SK-N-SH (cell line): ENCODE data around the gene SIRPB2. TPM values are rescaled to one million over a fixed set of nuclear protein-coding genes. Genes with fewer than 3 reads are reported as not detected.

Source experiments
- CTCF ChIA-PET: fragments of 300-600, 350-600 bp; formaldehyde crosslinking; extraction: SDS; loops from one replicate; lab custom pipeline; 2021; lab: Yijun Ruan, JAX
- POLR2A ChIA-PET: fragments of 350-600 bp; sonication (Branson Sonifier 250); formaldehyde crosslinking; extraction: SDS; loops from one replicate; lab custom pipeline; 2020; ENCODE audit warnings: antibody characterized with exemption, inconsistent platforms; lab: Yijun Ruan, JAX
- DNase-seq: peaks from one replicate; pipeline ENCODE4 v3.0.0; 2012
- H2AFZ ChIP-seq: fragments of 200-600 bp; sonication (generic); 2 replicates; pipeline ENCODE4 v1.8.1; 2016; ENCODE audit warnings: antibody characterized with exemption, mild to moderate bottlenecking, low read depth
- H3F3A ChIP-seq: fragments of 200-600 bp; sonication (generic); replicated peaks from 2 replicates; pipeline ENCODE3; 2016; ENCODE audit warnings: antibody characterized with exemption, mild to moderate bottlenecking; ENCODE audit not compliant: insufficient read depth
- H3K27ac ChIP-seq, 2 experiments: fragments of 200-500 bp in 1 of 2; fragments of 200-600 bp in 1 of 2; sonication (Bioruptor generic) in 1 of 2; sonication (generic), shearing (Covaris generic) in 1 of 2; 2 replicates each; pipeline versions ENCODE4 v1.5.1 to v1.6.1; 2014 to 2016; ENCODE audit warnings: low read depth in 2 of 2, inconsistent platforms in 1 of 2, low read length in 1 of 2, mild to moderate bottlenecking in 1 of 2, mixed read lengths in 1 of 2
- H3K27me3 ChIP-seq: fragments of 200-600 bp; sonication (generic), shearing (Covaris generic); 2 replicates; pipeline ENCODE4 v1.6.1; 2016; ENCODE audit warnings: mixed run types; ENCODE audit not compliant: insufficient read depth
- H3K36me3 ChIP-seq, 2 experiments: fragments of 200-500 bp in 1 of 2; fragments of 200-600 bp in 1 of 2; sonication (Bioruptor generic) in 1 of 2; sonication (generic) in 1 of 2; replicated peaks in 1 of 2; 2 replicates each; pipeline versions ENCODE3 to v1.5.1; 2014 to 2016; ENCODE audit warnings: low read length in 1 of 2, mild to moderate bottlenecking in 1 of 2; ENCODE audit not compliant: insufficient read depth in 2 of 2, control insufficient read depth in 1 of 2
- H3K4me1 ChIP-seq, 2 experiments: fragments of 200-500 bp in 1 of 2; fragments of 200-600 bp in 1 of 2; sonication (Bioruptor generic) in 1 of 2; sonication (generic), shearing (Covaris generic) in 1 of 2; 2 replicates each; pipeline versions ENCODE4 v1.5.1 to v1.6.1; 2014 to 2016; ENCODE audit warnings: low read depth in 1 of 2, low read length in 1 of 2, mixed run types in 1 of 2; ENCODE audit not compliant: insufficient read depth in 2 of 2, control insufficient read depth in 1 of 2
- H3K4me2 ChIP-seq: fragments of 200-600 bp; sonication (generic), shearing (Covaris generic); 2 replicates; pipeline ENCODE4 v1.6.1; 2017; ENCODE audit warnings: mixed run types
- H3K4me3 ChIP-seq, 2 experiments: fragments of 200-500 bp in 1 of 2; fragments of 200-600 bp in 1 of 2; sonication (Bioruptor generic) in 1 of 2; sonication (generic), shearing (Covaris generic) in 1 of 2; 2 replicates each; pipeline versions ENCODE4 v1.5.1 to v1.8.1; 2014 to 2016; ENCODE audit warnings: low read depth in 2 of 2, inconsistent platforms in 1 of 2, low read length in 1 of 2, mild to moderate bottlenecking in 1 of 2, mixed read lengths in 1 of 2, moderate library complexity in 1 of 2
- H3K79me2 ChIP-seq: fragments of 200-600 bp; sonication (generic); 2 replicates; pipeline ENCODE4 v1.8.1; 2017; ENCODE audit warnings: mild to moderate bottlenecking; ENCODE audit not compliant: insufficient read depth
- H3K9ac ChIP-seq: fragments of 200-600 bp; sonication (generic); 2 replicates; pipeline ENCODE4 v1.6.1; 2017; ENCODE audit warnings: mixed run types
- H3K9me2 ChIP-seq: fragments of 200-600 bp; sonication (generic); 2 replicates; pipeline ENCODE4 v1.6.1; 2017; ENCODE audit warnings: mixed run types
- H3K9me3 ChIP-seq: fragments of 200-600 bp; sonication (generic); 2 replicates; pipeline ENCODE4 v1.6.1; 2017; ENCODE audit warnings: mixed run types, mild to moderate bottlenecking, moderate library complexity
- H4K20me1 ChIP-seq: fragments of 200-600 bp; sonication (generic); 2 replicates; pipeline ENCODE4 v1.6.1; 2017; ENCODE audit warnings: mild to moderate bottlenecking, mixed run types; ENCODE audit not compliant: insufficient read depth
- CHD2 ChIP-seq: fragments of 150-350 bp; IDR thresholded peaks from 2 replicates; pipeline ENCODE4 v1.6.1; 2018; ENCODE audit warnings: low read length; ENCODE audit not compliant: partially characterized antibody
- CTCF ChIP-seq: fragments of 200-600 bp; sonication (generic); IDR thresholded peaks from 2 replicates; pipeline ENCODE4 v1.6.1; 2017; ENCODE audit warnings: antibody characterized with exemption, mild to moderate bottlenecking, moderate library complexity
- EP300 ChIP-seq, 2 experiments: IDR thresholded peaks; 2 replicates each; pipeline versions ENCODE4 v1.4.0 to v1.6.1; 2012; ENCODE audit warnings: borderline replicate concordance in 1 of 2, low read depth in 1 of 2, low read length in 1 of 2
- FOSL2 ChIP-seq: IDR thresholded peaks from 2 replicates; pipeline ENCODE4 v1.4.0; 2012; ENCODE audit warnings: low read depth, mild to moderate bottlenecking, moderate library complexity, borderline replicate concordance
- GABPA ChIP-seq: IDR thresholded peaks from 2 replicates; pipeline ENCODE4 v1.4.0; 2012; ENCODE audit warnings: low read depth, mild to moderate bottlenecking
- GATA2 ChIP-seq: sonication (generic); formaldehyde crosslinking; IDR thresholded peaks from 2 replicates; pipeline ENCODE4 v1.5.0; 2020; ENCODE audit warnings: mild to moderate bottlenecking, missing genetic modification reagents
- IRF3 ChIP-seq: fragments of 150-350 bp; IDR thresholded peaks from 2 replicates; pipeline ENCODE4 v1.6.1; 2016; ENCODE audit warnings: mild to moderate bottlenecking, low read depth, low read length
- JUND ChIP-seq: IDR thresholded peaks from 2 replicates; pipeline ENCODE4 v1.4.0; 2012
- MAX ChIP-seq: IDR thresholded peaks from 2 replicates; pipeline ENCODE4 v1.4.0; 2012; ENCODE audit warnings: low read depth
- MXI1 ChIP-seq: IDR thresholded peaks from 2 replicates; pipeline ENCODE4 v1.6.1; 2012; ENCODE audit warnings: mild to moderate bottlenecking, low read depth, low read length, improper control_type of control experiment
- POLR2AphosphoS5 ChIP-seq: IDR thresholded peaks from 2 replicates; pipeline ENCODE4 v1.6.1; 2012; ENCODE audit warnings: low read depth, low read length
- RAD21 ChIP-seq: IDR thresholded peaks from 2 replicates; pipeline ENCODE4 v1.6.1; 2012; ENCODE audit warnings: mild to moderate bottlenecking, low read length
- REST ChIP-seq: IDR thresholded peaks from 2 replicates; pipeline ENCODE4 v1.6.1; 2012; ENCODE audit warnings: mild to moderate bottlenecking, low read depth, low read length, moderate library complexity
- RFX5 ChIP-seq: IDR thresholded peaks from 2 replicates; pipeline ENCODE4 v1.6.1; 2012; ENCODE audit warnings: mild to moderate bottlenecking, improper control_type of control experiment, low read length
- TAF1 ChIP-seq: IDR thresholded peaks from 2 replicates; pipeline ENCODE4 v1.6.1; 2012; ENCODE audit warnings: low read depth, mild to moderate bottlenecking, low read length, moderate library complexity, borderline replicate concordance
- TCF12 ChIP-seq: IDR thresholded peaks from 2 replicates; pipeline ENCODE4 v1.4.0; 2012
- TEAD4 ChIP-seq: IDR thresholded peaks from 2 replicates; pipeline ENCODE4 v1.4.0; 2012; ENCODE audit warnings: mild to moderate bottlenecking, borderline replicate concordance; ENCODE audit not compliant: insufficient read depth
- USF2 ChIP-seq: fragments of 150-350 bp; IDR thresholded peaks from 2 replicates; pipeline ENCODE4 v1.6.1; 2017; ENCODE audit warnings: antibody characterized with exemption, low read length, low read depth, borderline replicate concordance
- YY1 ChIP-seq: IDR thresholded peaks from 2 replicates; pipeline ENCODE4 v1.4.0; 2012; ENCODE audit warnings: low read depth, mild to moderate bottlenecking
- WGBS: methylation state at CpG from one replicate; pipeline ENCODE4 v1.1.6; 2017; ENCODE audit warnings: low lambda C conversion rate; 5-methylcytosine and 5-hydroxymethylcytosine counted together
- polyA plus RNA-seq, 3 experiments: library from polyadenylated mRNA; depleted of rRNA; stranded (reverse); fragments of >200 nt; gene quantifications; 2 replicates each; pipeline ENCODE4 v1.2.3, GENCODE V29; 2012
- TF ChIP-seq, protein P1 (sequence below): IDR thresholded peaks from 2 replicates; pipeline ENCODE4 v1.4.0; 2012; ENCODE audit warnings: low read depth, borderline replicate concordance

SIRPB2 gene
- polyA plus RNA-seq, 1 of the 3 experiments (the other 2 are of a cell fraction), result not detected

DNA sequence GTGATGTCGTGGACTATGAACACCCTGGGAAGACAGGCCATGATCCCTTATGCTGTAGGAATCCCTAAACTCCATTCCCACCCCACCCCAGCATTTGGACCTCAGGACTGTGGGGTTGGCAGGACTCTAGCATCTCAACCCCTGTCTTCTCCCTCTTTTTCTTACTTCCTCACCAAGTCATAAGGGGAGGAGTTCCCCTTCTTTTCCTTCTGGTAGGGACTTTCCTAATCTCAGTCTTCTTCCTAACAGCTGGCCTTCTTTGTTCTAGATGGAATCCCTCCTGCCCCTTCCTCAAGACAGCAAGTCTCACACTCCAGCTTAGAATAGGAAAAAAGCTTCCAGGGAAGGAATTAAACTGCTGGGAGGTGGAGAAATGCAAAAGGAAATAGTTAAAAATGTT is 2.3 kb upstream of the SIRPB2 start:
- no peak for DNase-seq
- H3K79me2 ChIP-seq, result no peaks in the 10 kb centered on the region
- no peak overlapping the region for H3K4me2 ChIP-seq
- CTCF ChIA-PET, result interaction anchor here (1.4 to 1.5 kb wide), 2 partner anchors 10 to 56 kb away, joined by 4 read pairs; no protein-coding TSS in a partner anchor
- no peaks in the 10 kb centered on the region for H4K20me1 ChIP-seq
- no peaks in the 10 kb centered on the region for H3K9me3 ChIP-seq
- no peak overlapping the region for H2AFZ ChIP-seq
- 0% methylated on average over 1 of the region's 1 CpG for WGBS
- no peak for TF ChIP-seq RFX5
- TF ChIP-seq IRF3, result no peak
- TF ChIP-seq YY1, result no peak
- TF ChIP-seq USF2, result no peak
- TF ChIP-seq RAD21, result no peak
- TF ChIP-seq, protein P1, sequence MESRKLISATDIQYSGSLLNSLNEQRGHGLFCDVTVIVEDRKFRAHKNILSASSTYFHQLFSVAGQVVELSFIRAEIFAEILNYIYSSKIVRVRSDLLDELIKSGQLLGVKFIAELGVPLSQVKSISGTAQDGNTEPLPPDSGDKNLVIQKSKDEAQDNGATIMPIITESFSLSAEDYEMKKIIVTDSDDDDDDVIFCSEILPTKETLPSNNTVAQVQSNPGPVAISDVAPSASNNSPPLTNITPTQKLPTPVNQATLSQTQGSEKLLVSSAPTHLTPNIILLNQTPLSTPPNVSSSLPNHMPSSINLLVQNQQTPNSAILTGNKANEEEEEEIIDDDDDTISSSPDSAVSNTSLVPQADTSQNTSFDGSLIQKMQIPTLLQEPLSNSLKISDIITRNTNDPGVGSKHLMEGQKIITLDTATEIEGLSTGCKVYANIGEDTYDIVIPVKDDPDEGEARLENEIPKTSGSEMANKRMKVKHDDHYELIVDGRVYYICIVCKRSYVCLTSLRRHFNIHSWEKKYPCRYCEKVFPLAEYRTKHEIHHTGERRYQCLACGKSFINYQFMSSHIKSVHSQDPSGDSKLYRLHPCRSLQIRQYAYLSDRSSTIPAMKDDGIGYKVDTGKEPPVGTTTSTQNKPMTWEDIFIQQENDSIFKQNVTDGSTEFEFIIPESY, result no peak
- no peak for TF ChIP-seq MAX
- no peak for TF ChIP-seq JUND
- TF ChIP-seq EP300 (IDR thresholded peaks at IDR 0.05; ENCODE audit: borderline replicate concordance in 1 of 2, low read depth in 1 of 2, low read length in 1 of 2), result no peak
- TF ChIP-seq TCF12, result no peak
- TF ChIP-seq CHD2, result no peak
- TF ChIP-seq TEAD4, result no peak
- no peak for TF ChIP-seq MXI1
- no peak for TF ChIP-seq CTCF
- no peak for TF ChIP-seq TAF1
- TF ChIP-seq FOSL2, result no peak
- TF ChIP-seq GATA2, result no peak
- TF ChIP-seq REST, result no peak
- no peak for TF ChIP-seq GABPA
- no peak for TF ChIP-seq POLR2AphosphoS5
- TF ChIP-seq, all 33 proteins: peak for 0
- H3F3A ChIP-seq, result no peaks in the 10 kb centered on the region
- no peak overlapping the region for H3K9ac ChIP-seq
- H3K9me2 ChIP-seq, result no peaks in the 10 kb centered on the region
- H3K27ac ChIP-seq, result no peak overlapping the region
- H3K36me3 ChIP-seq, result no peaks in the 10 kb centered on the region
- no peak overlapping the region for H3K4me3 ChIP-seq
- H3K4me1 ChIP-seq, result no peaks in the 10 kb centered on the region; a peak in 1 of 4 replicates
- H3K27me3 ChIP-seq, result peaks cover 35% of the 10 kb centered on the region
- POLR2A ChIA-PET, result no interaction called here
